Mammary epithelial cell (primary cell): ENCODE results near the gene ZBTB7A.

Experiments
- EZH2 ChIP-seq: IDR thresholded peaks from 2 replicates; pipeline ENCODE4 v1.6.1; 2012; ENCODE audit warnings: low read length, inconsistent platforms, borderline replicate concordance
- TF ChIP-seq, protein P1 (sequence below), 2 donors: IDR thresholded peaks in 1 of 2; conservative IDR thresholded peaks in 1 of 2; 2 replicates each; pipeline ENCODE4 v1.5.1; 2011 to 2012; ENCODE audit warnings: inconsistent platforms in 2 of 2, low read length in 2 of 2, mild to moderate bottlenecking in 2 of 2, control low read depth in 1 of 2, low read depth in 1 of 2; ENCODE audit not compliant: insufficient read depth in 1 of 2; ENCODE audit errors: extremely low read depth in 1 of 2

DNA sequence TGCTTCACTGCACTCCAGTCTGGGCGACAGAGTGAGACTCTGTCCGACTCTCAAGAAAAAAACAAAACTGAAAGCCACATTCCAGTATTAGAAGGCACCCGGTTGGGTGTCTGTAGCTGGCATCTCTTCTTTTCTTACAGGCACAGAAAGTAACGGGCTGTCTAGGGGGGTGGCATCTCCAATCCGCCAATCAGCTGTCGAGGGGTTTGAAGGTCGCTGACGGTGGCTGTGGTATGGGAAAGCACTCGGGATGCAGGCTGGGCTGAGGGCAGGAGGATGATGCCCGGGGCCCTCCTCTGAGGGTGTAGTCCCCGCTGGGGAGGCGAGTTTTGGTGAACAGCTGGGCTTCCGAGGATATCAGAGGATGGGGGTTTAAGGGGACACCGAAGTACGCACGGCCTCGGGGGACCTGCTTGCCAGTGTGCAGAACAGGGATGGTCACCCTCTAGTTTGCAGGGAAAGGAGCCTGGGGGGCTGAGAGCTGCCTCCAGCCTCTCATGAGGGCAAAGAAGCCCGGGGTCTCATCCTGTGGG is 27.0 kb upstream of the ZBTB7A start:
- TF ChIP-seq, protein P1, sequence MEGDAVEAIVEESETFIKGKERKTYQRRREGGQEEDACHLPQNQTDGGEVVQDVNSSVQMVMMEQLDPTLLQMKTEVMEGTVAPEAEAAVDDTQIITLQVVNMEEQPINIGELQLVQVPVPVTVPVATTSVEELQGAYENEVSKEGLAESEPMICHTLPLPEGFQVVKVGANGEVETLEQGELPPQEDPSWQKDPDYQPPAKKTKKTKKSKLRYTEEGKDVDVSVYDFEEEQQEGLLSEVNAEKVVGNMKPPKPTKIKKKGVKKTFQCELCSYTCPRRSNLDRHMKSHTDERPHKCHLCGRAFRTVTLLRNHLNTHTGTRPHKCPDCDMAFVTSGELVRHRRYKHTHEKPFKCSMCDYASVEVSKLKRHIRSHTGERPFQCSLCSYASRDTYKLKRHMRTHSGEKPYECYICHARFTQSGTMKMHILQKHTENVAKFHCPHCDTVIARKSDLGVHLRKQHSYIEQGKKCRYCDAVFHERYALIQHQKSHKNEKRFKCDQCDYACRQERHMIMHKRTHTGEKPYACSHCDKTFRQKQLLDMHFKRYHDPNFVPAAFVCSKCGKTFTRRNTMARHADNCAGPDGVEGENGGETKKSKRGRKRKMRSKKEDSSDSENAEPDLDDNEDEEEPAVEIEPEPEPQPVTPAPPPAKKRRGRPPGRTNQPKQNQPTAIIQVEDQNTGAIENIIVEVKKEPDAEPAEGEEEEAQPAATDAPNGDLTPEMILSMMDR (conservative IDR thresholded peaks at IDR 0.05 in 1 of 2, IDR thresholded peaks at IDR 0.05 in 1 of 2; ENCODE audit: extremely low read depth in 1 of 2, insufficient read depth in 1 of 2, low read depth in 1 of 2, low read length in 2 of 2), result no peak
- TF ChIP-seq EZH2, result no peak
